Stomach (tissue), 9 donors: ENCODE data around the gene CCDC83. TPM values are rescaled to one million over a fixed set of nuclear protein-coding genes. Genes with fewer than 3 reads are reported as not detected.

Experiments used
- DNase-seq, 2 donors: peaks; one replicate each; pipeline versions ENCODE4 v3.0.0 to v3.0.0-alpha.2; 2013 to 2019
- H3K27ac ChIP-seq, 5 donors: fragments of 200-600 bp in 4 of 5; sonication (generic) in 4 of 5; one replicate each; pipeline ENCODE4 v1.5.1; 2013 to 2019; ENCODE audit warnings: mild to moderate bottlenecking in 1 of 5, moderate library complexity in 1 of 5
- H3K27me3 ChIP-seq, 3 donors: fragments of 200-600 bp; sonication (generic); one replicate each; pipeline ENCODE4 v1.5.1; 2017 to 2019; ENCODE audit warnings: mixed run types in 1 of 3
- H3K36me3 ChIP-seq, 4 donors: fragments of 200-600 bp; sonication (generic); 1 replicate in 3 of 4; 2 replicates in 1 of 4; pipeline ENCODE4 v1.5.1; 2016 to 2019
- H3K4me1 ChIP-seq, 4 donors: fragments of 200-600 bp; sonication (generic); one replicate each; pipeline ENCODE4 v1.5.1; 2016 to 2019
- H3K4me3 ChIP-seq, 4 donors: fragments of 200-600 bp; sonication (generic) in 3 of 4; one replicate each; pipeline ENCODE4 v1.5.1; 2016 to 2019; ENCODE audit warnings: mild to moderate bottlenecking in 1 of 4
- H3K9me3 ChIP-seq, 4 donors: fragments of 200-600 bp; sonication (generic); one replicate each; pipeline ENCODE4 v1.5.1; 2016 to 2019
- EP300 ChIP-seq: sonication (generic); formaldehyde crosslinking; IDR thresholded peaks from one replicate; pipeline ENCODE4 v1.6.1; 2017; ENCODE audit warnings: antibody characterized with exemption
- POLR2A ChIP-seq, 4 donors: fragments of 450-650 bp; IDR thresholded peaks; one replicate each; pipeline ENCODE4 v1.6.1; 2016; ENCODE audit warnings: antibody characterized with exemption in 4 of 4, control low read depth in 2 of 4, mild to moderate bottlenecking in 1 of 4, moderate library complexity in 1 of 4
- POLR2AphosphoS5 ChIP-seq, 3 donors: sonication (generic); formaldehyde crosslinking; IDR thresholded peaks; one replicate each; pipeline ENCODE4 v1.6.1; 2016; ENCODE audit warnings: antibody characterized with exemption in 3 of 3
- WGBS, 5 donors: extraction: QIAGEN DNeasy Blood & Tissue Kit in 3 of 5; methylation state at CpG; one replicate each; pipeline versions ENCODE4 v1.1.5 to v1.1.7; 2013 to 2018; 5-methylcytosine and 5-hydroxymethylcytosine counted together
- intact Hi-C: fragments of 100-400 bp; cut with DNase I; formaldehyde crosslinking; loops from one replicate; pipeline ENCODE4 v1.15.1; 2023; ENCODE audit warnings: low total_unique reads
- polyA plus RNA-seq, 3 donors: library from polyadenylated mRNA; stranded (reverse); fragments of 200-250 nt; gene quantifications; one replicate each; pipeline ENCODE4 v1.2.3, GENCODE V29; 2013
- total RNA-seq, 5 donors: library from RNA; depleted of rRNA; stranded (reverse); fragments of >200 nt; gene quantifications; one replicate each; pipeline versions ENCODE4 v1.1.0 to v1.2.3, GENCODE V29; 2014 to 2016
- TF ChIP-seq, protein P1 (sequence below), 7 experiments: fragments of 450-650 bp in 4 of 7; fragments of 200-600 bp in 3 of 7; sonication (generic) in 3 of 7; IDR thresholded peaks; one replicate each; pipeline ENCODE4 v1.5.1; 2016 to 2019; ENCODE audit warnings: antibody characterized with exemption in 7 of 7, control low read depth in 2 of 7, mild to moderate bottlenecking in 1 of 7
- donor health status: healthy with polysubstance abuse.
- donor health status: Bipolar disorder and iron deficiency.
- donor health status: healthy.

Gene CCDC83
- total and polyA plus RNA-seq, 8 donors, result 0.45 to 2.6 TPM; not detected in 6

DNA sequence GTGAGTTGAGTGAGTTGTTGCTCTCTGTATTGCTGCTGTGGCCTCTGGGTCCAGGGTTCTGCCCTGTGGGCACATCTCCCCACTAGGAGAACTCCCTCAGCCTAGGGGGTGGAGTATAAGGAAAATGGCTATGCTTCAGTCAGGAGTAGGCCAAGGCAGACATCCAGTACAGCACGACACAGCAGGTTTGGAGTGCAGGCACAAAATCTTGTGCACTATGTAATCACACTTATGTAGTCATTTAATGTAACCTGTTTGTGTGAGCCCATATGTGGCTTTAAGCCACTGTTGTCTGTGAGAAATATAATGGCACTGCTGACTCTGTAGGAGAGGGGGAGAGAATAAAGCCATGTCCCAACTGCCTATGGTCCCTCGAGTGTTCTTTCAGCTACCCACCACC, 90.1 kb downstream of the CCDC83 start:
- Histone ChIP-seq H3K27me3 (no peaks in the 10 kb centered on the region), H3K27ac (no peak overlapping the region), H3K36me3 (no peaks in the 10 kb centered on the region), H3K9me3 (no peaks in the 10 kb centered on the region), H3K4me1 (peaks cover 0 to 26% (median 7%) of the 10 kb centered on the region in 4 donors), H3K4me3 (no peak overlapping the region)
- 94 to 100% (median 97%) methylated on average over 2 of the region's 2 CpGs for WGBS, 5 donors
- intact Hi-C loops, result loop anchor here (10.0 kb wide), 1 partner anchor 270 kb away; no protein-coding TSS in a partner anchor
- no peak for DNase-seq
- TF ChIP-seq POLR2A (IDR thresholded peaks at IDR 0.05) (no peak), EP300 (no peak), POLR2AphosphoS5 (IDR thresholded peaks at IDR 0.05) (no peak)
- TF ChIP-seq, protein P1, sequence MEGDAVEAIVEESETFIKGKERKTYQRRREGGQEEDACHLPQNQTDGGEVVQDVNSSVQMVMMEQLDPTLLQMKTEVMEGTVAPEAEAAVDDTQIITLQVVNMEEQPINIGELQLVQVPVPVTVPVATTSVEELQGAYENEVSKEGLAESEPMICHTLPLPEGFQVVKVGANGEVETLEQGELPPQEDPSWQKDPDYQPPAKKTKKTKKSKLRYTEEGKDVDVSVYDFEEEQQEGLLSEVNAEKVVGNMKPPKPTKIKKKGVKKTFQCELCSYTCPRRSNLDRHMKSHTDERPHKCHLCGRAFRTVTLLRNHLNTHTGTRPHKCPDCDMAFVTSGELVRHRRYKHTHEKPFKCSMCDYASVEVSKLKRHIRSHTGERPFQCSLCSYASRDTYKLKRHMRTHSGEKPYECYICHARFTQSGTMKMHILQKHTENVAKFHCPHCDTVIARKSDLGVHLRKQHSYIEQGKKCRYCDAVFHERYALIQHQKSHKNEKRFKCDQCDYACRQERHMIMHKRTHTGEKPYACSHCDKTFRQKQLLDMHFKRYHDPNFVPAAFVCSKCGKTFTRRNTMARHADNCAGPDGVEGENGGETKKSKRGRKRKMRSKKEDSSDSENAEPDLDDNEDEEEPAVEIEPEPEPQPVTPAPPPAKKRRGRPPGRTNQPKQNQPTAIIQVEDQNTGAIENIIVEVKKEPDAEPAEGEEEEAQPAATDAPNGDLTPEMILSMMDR (IDR thresholded peaks at IDR 0.05), result no peak

GRCh38 chr11:85945788-85946187, 90.6 kb downstream of the CCDC83 start:
- intact Hi-C loops, result loop anchor here (10.0 kb wide), 1 partner anchor 269 kb away; no protein-coding TSS in a partner anchor
- H3K9me3 ChIP-seq, result no peaks in the 10 kb centered on the region
- H3K4me1 ChIP-seq, result peaks cover 0 to 26% (median 7%) of the 10 kb centered on the region in 4 donors

GRCh38 chr11:85946221-85946620, 91.0 kb downstream of the CCDC83 start:
- no peak overlapping the region for H3K27ac ChIP-seq

More at GRCh38 chr11:85945788-85946187, 90.6 kb downstream of the CCDC83 start:
- no peak overlapping the region for H3K27ac ChIP-seq
- no peaks in the 10 kb centered on the region for H3K27me3 ChIP-seq
- no peak for DNase-seq
- no peak overlapping the region for H3K4me3 ChIP-seq
- TF ChIP-seq, protein P1 (IDR thresholded peaks at IDR 0.05), result no peak
- no peak for TF ChIP-seq POLR2A (IDR thresholded peaks at IDR 0.05)
- no peak for TF ChIP-seq EP300
- TF ChIP-seq POLR2AphosphoS5 (IDR thresholded peaks at IDR 0.05), result no peak
- no peaks in the 10 kb centered on the region for H3K36me3 ChIP-seq

GRCh38 chr11:85947431-85948272, 92.5 kb downstream of the CCDC83 start:
- WGBS, 5 donors, result 13 to 32% (median 23%) methylated on average over 5 of the region's 5 CpGs
- H3K27ac ChIP-seq, result peak overlapping the region in 4 of 5 donors; percentile 20 to 69 (median 66)
- TF ChIP-seq, protein P1 (IDR thresholded peaks at IDR 0.05), result no peak
- TF ChIP-seq EP300, result no peak
- peak in 1 of 3 donors; percentile 43 for TF ChIP-seq POLR2AphosphoS5 (IDR thresholded peaks at IDR 0.05)
- TF ChIP-seq POLR2A (IDR thresholded peaks at IDR 0.05), result no peak
- intact Hi-C loops, result loop anchor here (10.0 kb wide), 1 partner anchor 267 kb away; no protein-coding TSS in a partner anchor
- no peaks in the 10 kb centered on the region for H3K27me3 ChIP-seq
- peaks cover 0 to 26% (median 7%) of the 10 kb centered on the region in 4 donors for H3K4me1 ChIP-seq
- H3K36me3 ChIP-seq, result no peaks in the 10 kb centered on the region
- H3K4me3 ChIP-seq, result no peak overlapping the region
- peak in 1 of 2 donors; percentile 62 for DNase-seq
- H3K9me3 ChIP-seq, result no peaks in the 10 kb centered on the region

More at GRCh38 chr11:85946221-85946620, 91.0 kb downstream of the CCDC83 start:
- Histone ChIP-seq H3K27me3 (no peaks in the 10 kb centered on the region), H3K9me3 (no peaks in the 10 kb centered on the region), H3K4me3 (no peak overlapping the region), H3K4me1 (peaks cover 0 to 26% (median 7%) of the 10 kb centered on the region in 4 donors), H3K36me3 (no peaks in the 10 kb centered on the region)
- TF ChIP-seq POLR2A (IDR thresholded peaks at IDR 0.05) (no peak), EP300 (no peak), POLR2AphosphoS5 (IDR thresholded peaks at IDR 0.05) (no peak)
- TF ChIP-seq, protein P1 (IDR thresholded peaks at IDR 0.05), result no peak
- intact Hi-C loops, result loop anchor here (10.0 kb wide), 1 partner anchor 269 kb away; no protein-coding TSS in a partner anchor
- DNase-seq, result no peak
